CD4-positive, alpha-beta T cell treated with Interferon gamma for 1 hour (primary cell): Measurements from ENCODE around the gene ZCCHC24.
"Not testable (repeated sequence)": the region's sequence is repeated elsewhere in the genome, so short reads cannot be mapped to it uniquely, and the experiment has no call there.

ENCODE experiments used
- DNase-seq: peaks from one replicate; pipeline ENCODE4 v3.0.0-alpha.2; 2020

Gene ZCCHC24

GRCh38 chr10:79342811-79343561 is 102.4 kb downstream of the ZCCHC24 start:
- DNase-seq: no peak

GRCh38 chr10:79342295-79342761 is 103.1 kb downstream of the ZCCHC24 start:
- no peak for DNase-seq

- no peak for DNase-seq
These were observed 104.7 kb downstream of the ZCCHC24 start for GRCh38 chr10:79340646-79341244.

- no peak for DNase-seq
These were observed 106.2 kb downstream of the ZCCHC24 start for GRCh38 chr10:79339266-79339665.

- DNase-seq: not testable (repeated sequence)
These were observed 107.5 kb downstream of the ZCCHC24 start for GRCh38 chr10:79337783-79338469.

GRCh38 chr10:79336739-79337138 is 108.7 kb downstream of the ZCCHC24 start:
- DNase-seq: no peak

- DNase-seq: no peak
These were observed 109.1 kb downstream of the ZCCHC24 start for GRCh38 chr10:79336276-79336675.

GRCh38 chr10:79335470-79336235 is 109.8 kb downstream of the ZCCHC24 start:
- DNase-seq: no peak

GRCh38 chr10:79335094-79335469 is 110.3 kb downstream of the ZCCHC24 start:
- DNase-seq: no peak

GRCh38 chr10:79334573-79334972 is 110.9 kb downstream of the ZCCHC24 start:
- DNase-seq: no peak

- no peak for DNase-seq
These were observed 111.9 kb downstream of the ZCCHC24 start for GRCh38 chr10:79333513-79333912.

- not testable (repeated sequence) for DNase-seq
These were observed 112.7 kb downstream of the ZCCHC24 start for GRCh38 chr10:79332610-79333315.
